ENCODE measurements around the gene ZNF592. TPM values are rescaled to one million over a fixed set of nuclear protein-coding genes. Genes with fewer than 3 reads are reported as not detected.
"Not testable (repeated sequence)": the region's sequence is repeated elsewhere in the genome, so short reads cannot be mapped to it uniquely, and the experiment has no call there.

ZNF592 gene
- total and polyA plus RNA-seq, 8 donors, result 3.8 to 36.8 (median 9.8) TPM

DNA sequence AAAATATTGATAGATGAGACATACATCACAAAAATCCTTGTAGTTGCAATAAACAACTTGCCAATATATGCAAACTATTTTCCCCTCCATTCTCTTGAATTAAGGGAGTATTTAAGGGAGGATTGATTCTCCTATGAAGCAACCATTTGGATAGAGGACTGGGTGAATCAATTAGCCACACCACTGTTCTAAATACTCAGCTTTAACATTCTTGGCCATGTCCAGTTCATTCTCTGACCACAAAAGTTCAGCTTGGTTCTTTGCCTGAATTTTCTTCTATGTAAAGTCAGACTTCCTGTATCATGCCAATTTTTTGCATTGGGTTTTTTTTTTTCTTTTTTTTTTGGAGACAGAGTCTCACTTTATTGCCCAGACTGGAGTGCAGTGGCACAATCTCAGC lies 16.6 kb upstream of the ZNF592 start:
- H3K9me3 ChIP-seq, result no peaks in the 10 kb centered on the region
- no peaks in the 10 kb centered on the region for H3K27me3 ChIP-seq
- no peaks in the 10 kb centered on the region for H3K36me3 ChIP-seq
- no peak for DNase-seq
- intact Hi-C loops (cut with DNase I; ENCODE audit: low total_unique reads), result no loop called here
- TF ChIP-seq, protein P1, sequence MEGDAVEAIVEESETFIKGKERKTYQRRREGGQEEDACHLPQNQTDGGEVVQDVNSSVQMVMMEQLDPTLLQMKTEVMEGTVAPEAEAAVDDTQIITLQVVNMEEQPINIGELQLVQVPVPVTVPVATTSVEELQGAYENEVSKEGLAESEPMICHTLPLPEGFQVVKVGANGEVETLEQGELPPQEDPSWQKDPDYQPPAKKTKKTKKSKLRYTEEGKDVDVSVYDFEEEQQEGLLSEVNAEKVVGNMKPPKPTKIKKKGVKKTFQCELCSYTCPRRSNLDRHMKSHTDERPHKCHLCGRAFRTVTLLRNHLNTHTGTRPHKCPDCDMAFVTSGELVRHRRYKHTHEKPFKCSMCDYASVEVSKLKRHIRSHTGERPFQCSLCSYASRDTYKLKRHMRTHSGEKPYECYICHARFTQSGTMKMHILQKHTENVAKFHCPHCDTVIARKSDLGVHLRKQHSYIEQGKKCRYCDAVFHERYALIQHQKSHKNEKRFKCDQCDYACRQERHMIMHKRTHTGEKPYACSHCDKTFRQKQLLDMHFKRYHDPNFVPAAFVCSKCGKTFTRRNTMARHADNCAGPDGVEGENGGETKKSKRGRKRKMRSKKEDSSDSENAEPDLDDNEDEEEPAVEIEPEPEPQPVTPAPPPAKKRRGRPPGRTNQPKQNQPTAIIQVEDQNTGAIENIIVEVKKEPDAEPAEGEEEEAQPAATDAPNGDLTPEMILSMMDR (IDR thresholded peaks at IDR 0.05), result no peak
- no peak for TF ChIP-seq EP300 (IDR thresholded peaks at IDR 0.05)
- TF ChIP-seq POLR2A (IDR thresholded peaks at IDR 0.05), result no peak
- TF ChIP-seq POLR2AphosphoS5 (IDR thresholded peaks at IDR 0.05), result no peak
- H3K27ac ChIP-seq, result no peak overlapping the region
- H3K4me1 ChIP-seq, result peaks cover 5 to 21% (median 14%) of the 10 kb centered on the region in 4 donors
- H3K4me3 ChIP-seq, result no peak overlapping the region

GRCh38 chr15:84734794-84735479 lies 13.5 kb upstream of the ZNF592 start:
- Histone ChIP-seq H3K9me3 (no peaks in the 10 kb centered on the region), H3K4me3 (peak overlapping the region in 1 of 4 donors; percentile 29), H3K4me1 (peaks cover 5 to 21% (median 14%) of the 10 kb centered on the region in 4 donors), H3K27me3 (no peaks in the 10 kb centered on the region), H3K36me3 (no peaks in the 10 kb centered on the region), H3K27ac (peak overlapping the region; percentile 55 to 85 (median 65))
- DNase-seq, result peak; percentile 75 to 94
- TF ChIP-seq, protein P1 (IDR thresholded peaks at IDR 0.05), result no peak
- TF ChIP-seq POLR2AphosphoS5 (IDR thresholded peaks at IDR 0.05), result peak in 2 of 3 donors; percentile 73 to 74
- intact Hi-C loops (cut with DNase I; ENCODE audit: low total_unique reads), result no loop called here
- WGBS, 5 donors, result 10 to 32% (median 14%) methylated on average over 7 of the region's 7 CpGs

DNA sequence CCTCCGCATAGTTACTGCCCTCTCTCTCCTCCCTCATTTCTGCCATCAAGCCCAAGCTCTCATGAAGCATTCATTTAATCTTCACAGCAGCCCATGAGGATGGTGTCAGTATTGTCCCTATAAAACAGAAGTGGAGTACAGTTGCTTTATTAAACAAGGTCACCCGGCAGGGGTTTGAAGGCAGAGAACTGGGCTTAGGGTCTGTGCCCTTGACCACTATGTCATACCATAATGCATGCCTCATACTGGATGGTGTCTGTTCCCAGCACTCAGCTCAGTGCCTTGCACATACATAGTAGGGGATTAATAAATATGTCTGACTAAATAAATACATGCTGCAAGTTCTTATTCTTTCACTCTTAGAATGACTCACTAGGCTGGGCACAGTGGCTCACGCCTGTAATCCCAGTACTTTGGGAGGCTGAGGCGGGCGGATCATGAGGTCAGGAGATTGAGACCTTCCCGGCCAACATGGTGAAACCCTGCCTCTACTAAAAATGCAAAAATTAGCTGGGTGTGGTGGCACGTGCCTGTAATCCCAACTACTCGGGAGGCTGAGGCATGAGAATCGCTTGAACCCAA lies 12.8 kb upstream of the ZNF592 start:
- Histone ChIP-seq H3K4me3 (peak overlapping the region in 1 of 4 donors; percentile 29), H3K27ac (peak overlapping the region; percentile 55 to 85 (median 65)), H3K4me1 (peaks cover 5 to 22% (median 17%) of the 10 kb centered on the region in 4 donors)
- H3K27me3 ChIP-seq; H3K36me3 ChIP-seq; intact Hi-C loops (cut with DNase I; ENCODE audit: low total_unique reads); DNase-seq; H3K9me3 ChIP-seq: not testable (repeated sequence)
- WGBS, 5 donors, result 57 to 79% (median 63%) methylated on average over 9 of the region's 9 CpGs

DNA sequence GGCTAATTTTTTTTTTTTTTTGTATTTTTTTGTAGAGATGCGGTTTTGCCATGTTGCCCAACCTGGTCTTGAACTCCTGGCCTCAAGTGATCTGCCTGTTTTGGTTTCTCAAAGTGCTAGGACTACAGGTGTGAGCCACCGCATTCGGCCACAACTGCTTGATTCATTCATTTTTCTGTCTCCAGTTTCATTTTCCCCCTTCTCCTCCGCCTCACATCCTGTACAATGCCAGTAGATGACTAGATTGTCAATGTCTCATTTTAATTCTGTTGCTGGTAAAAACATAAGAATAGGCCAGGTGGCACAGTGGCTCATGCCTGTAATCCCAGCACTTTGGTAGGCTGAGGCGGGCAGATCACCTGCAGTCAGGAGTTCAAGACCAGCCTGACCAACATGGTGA lies 12.0 kb upstream of the ZNF592 start:
- WGBS, 5 donors, result 87 to 94% (median 89%) methylated on average over 5 of the region's 5 CpGs
- Histone ChIP-seq H3K36me3 (no peaks in the 10 kb centered on the region), H3K9me3 (no peaks in the 10 kb centered on the region), H3K27me3 (no peaks in the 10 kb centered on the region), H3K4me1 (peaks cover 9 to 30% (median 17%) of the 10 kb centered on the region in 4 donors), H3K27ac (peak overlapping the region in 1 of 5 donors; percentile 46), H3K4me3 (no peak overlapping the region)
- peak in 1 of 2 donors; percentile 38 for DNase-seq
- intact Hi-C loops (cut with DNase I; ENCODE audit: low total_unique reads), result no loop called here
- TF ChIP-seq POLR2AphosphoS5 (IDR thresholded peaks at IDR 0.05), result peak in 1 of 3 donors; percentile 5
- TF ChIP-seq, protein P1 (IDR thresholded peaks at IDR 0.05), result no peak

GRCh38 chr15:84737005-84737404 lies 11.4 kb upstream of the ZNF592 start:
- TF ChIP-seq POLR2A (IDR thresholded peaks at IDR 0.05) (no peak), EP300 (IDR thresholded peaks at IDR 0.05) (no peak), POLR2AphosphoS5 (IDR thresholded peaks at IDR 0.05) (no peak)
- TF ChIP-seq, protein P1 (IDR thresholded peaks at IDR 0.05), result no peak
- Histone ChIP-seq H3K4me1 (peaks cover 9 to 31% (median 17%) of the 10 kb centered on the region in 4 donors), H3K36me3 (no peaks in the 10 kb centered on the region), H3K4me3 (no peak overlapping the region), H3K27ac (peak overlapping the region in 1 of 5 donors; percentile 46), H3K27me3 (no peaks in the 10 kb centered on the region), H3K9me3 (no peaks in the 10 kb centered on the region)
- WGBS, 5 donors, result 57 to 76% (median 68%) methylated on average over 2 of the region's 2 CpGs
- intact Hi-C loops (cut with DNase I; ENCODE audit: low total_unique reads), result no loop called here
- no peak for DNase-seq
